ENCODE measurements around the gene STRIP1. TPM values are rescaled to one million over a fixed set of nuclear protein-coding genes. Genes with fewer than 3 reads are reported as not detected.
A peak's percentile ranks its signal among the peaks of the same experiment; 100 is the strongest.

STRIP1 gene
- total and polyA plus RNA-seq, 10 of the 15 experiments (the other 5 are each of a cell fraction or from before 2014, with no cell fraction given) = 6.3 to 26.6 (median 18.0) TPM

DNA sequence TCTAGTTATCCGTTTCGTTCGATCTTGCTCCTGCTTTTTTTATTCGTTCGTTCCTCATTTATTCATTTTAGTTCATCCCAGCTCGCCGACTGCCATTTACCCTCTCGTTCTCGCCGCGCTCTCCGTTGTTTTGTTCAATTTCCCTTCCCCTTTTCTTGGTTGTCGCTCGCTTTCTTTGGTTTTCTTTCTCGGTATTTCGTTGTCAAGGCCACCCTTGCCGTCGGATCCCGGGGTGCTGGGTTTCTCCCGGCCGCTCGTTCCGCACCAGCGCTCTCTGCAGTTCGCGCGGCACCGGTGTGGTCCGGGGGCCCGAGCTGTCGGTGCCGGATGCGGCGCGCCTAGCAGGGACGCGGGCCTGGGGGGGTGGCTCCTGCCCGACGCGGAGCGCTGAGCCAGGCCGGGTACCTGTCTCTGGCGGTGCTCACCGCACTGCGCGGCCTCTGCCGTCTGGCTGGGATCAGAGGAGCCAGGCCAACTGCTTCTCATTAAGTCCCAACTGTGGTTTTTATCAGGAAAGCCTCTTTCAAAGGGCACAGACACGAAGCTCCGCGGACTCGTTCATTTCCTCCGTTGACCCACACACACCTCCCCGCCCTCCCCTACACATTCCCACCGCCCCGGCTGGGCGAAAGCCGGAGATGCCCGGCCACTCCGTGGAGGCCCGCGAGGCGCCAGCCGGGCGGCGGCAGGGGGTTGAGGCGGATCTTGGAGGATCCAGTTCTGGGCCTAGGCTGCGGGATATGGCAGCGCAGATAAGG is 34.4 kb downstream of the STRIP1 start:
- ChIA-PET RAD21 (ENCODE audit: unreplicated experiment) (no interaction called here), POLR2A (no interaction called here), SMC1A (ENCODE audit: uncharacterized antibody, unreplicated experiment) (no interaction called here), CTCF (interaction anchor here (0.8 kb wide), 1 partner anchor 40 kb away, joined by 3 read pairs; no protein-coding TSS in a partner anchor)
- Histone ChIP-seq H3K9me3 (replicated peaks; ENCODE audit: control insufficient read depth, insufficient read depth, low read length) (no peaks in the 10 kb centered on the region), H3K4me1 (ENCODE audit: control insufficient read depth, insufficient read depth, low read length) (no peaks in the 10 kb centered on the region), H3K4me3 (no peak overlapping the region), H3K36me3 (ENCODE audit: control insufficient read depth in 2 of 2, insufficient read depth in 2 of 2, low read length in 1 of 2) (no peaks in the 10 kb centered on the region), H3K4me2 (ENCODE audit: control insufficient read depth, insufficient read depth) (peak overlapping the region; percentile 59; the same call in 1 of the 2 replicates), H3K9ac (ENCODE audit: control insufficient read depth, insufficient read depth, low read length) (no peak overlapping the region), H3K27me3 (replicated peaks in 1 of 2; ENCODE audit: control insufficient read depth in 2 of 2, insufficient read depth in 2 of 2, low read length in 1 of 2) (peaks cover 28 to 36% of the 10 kb centered on the region in 2 experiments), H3K27ac (ENCODE audit: control insufficient read depth, insufficient read depth) (no peak overlapping the region), H3K79me2 (ENCODE audit: control insufficient read depth, insufficient read depth, low read length) (no peaks in the 10 kb centered on the region), H4K20me1 (ENCODE audit: control insufficient read depth, insufficient read depth) (peaks cover 4% of the 10 kb centered on the region), H2AFZ (ENCODE audit: control insufficient read depth, low read depth, low read length) (no peak overlapping the region)
- FAIRE-seq (no peak), DNase-seq (ENCODE audit: low read depth, low spot score) (no peak), ATAC-seq (peak; percentile 47)
- TF ChIP-seq BACH1 (IDR thresholded peaks at IDR 0.05; ENCODE audit: borderline replicate concordance) = no peak
- no peak for TF ChIP-seq IRF3 (IDR thresholded peaks at IDR 0.05)
- peak; percentile 99; the same call in 1 of the 2 replicates for TF ChIP-seq EZH2 (IDR thresholded peaks at IDR 0.05; ENCODE audit: borderline replicate concordance, control insufficient read depth, low read depth, low read length)
- TF ChIP-seq BMI1 (IDR thresholded peaks at IDR 0.05; ENCODE audit: borderline replicate concordance) = peak; percentile 95
- TF ChIP-seq WRNIP1 (IDR thresholded peaks at IDR 0.05; ENCODE audit: borderline replicate concordance, low read depth, low read length) = no peak
- in situ Hi-C loops (cut with MboI) = no loop called here
- 27% methylated on average over 67 of the region's 68 CpGs for WGBS (ENCODE audit: insufficient coverage, insufficient replicate concordance, low lambda C conversion rate, missing lambda C conversion rate)
- intact Hi-C loops (cut with micrococcal nuclease; ENCODE audit: unreplicated experiment) = no loop called here
- BruUV-seq (replicated peaks) = no TSS peak
